T47D (cell line): Measurements from ENCODE around the gene PHF2.
A peak's percentile ranks its signal among the peaks of the same experiment; 100 is the strongest.

Experiments used
- DNase-seq, 2 experiments: peaks; one replicate each; pipeline versions ENCODE4 v3.0.0 to v3.0.0-alpha.2; 2011 to 2012; ENCODE audit warnings: low read depth in 1 of 2, low spot score in 1 of 2
- JUND ChIP-seq: IDR thresholded peaks from 2 replicates; pipeline ENCODE4 v1.6.1; 2012; ENCODE audit warnings: low read depth
- in situ Hi-C: cut with HindIII; loops from 2 replicates; pipeline ENCODE4 v1.10.0; 2016; ENCODE audit warnings: low sequenced_read_pairs, low pct_unique_long_range_greater_than_20kb

Gene PHF2

GRCh38 chr9:93676310-93677047 lies 100.1 kb downstream of the PHF2 start:
- TF ChIP-seq JUND: no peak
- in situ Hi-C loops: no loop called here
- no peak for DNase-seq

GRCh38 chr9:93677048-93677571 lies 100.7 kb downstream of the PHF2 start:
- TF ChIP-seq JUND: no peak
- DNase-seq: no peak
- in situ Hi-C loops: no loop called here

- TF ChIP-seq JUND: no peak
- in situ Hi-C loops: no loop called here
- DNase-seq: no peak
Observed at GRCh38 chr9:93677641-93678136, 101.3 kb downstream of the PHF2 start.

GRCh38 chr9:93678199-93679019 lies 102.0 kb downstream of the PHF2 start:
- no peak for DNase-seq
- no peak for TF ChIP-seq JUND
- in situ Hi-C loops: no loop called here

GRCh38 chr9:93679536-93680442 lies 103.4 kb downstream of the PHF2 start:
- in situ Hi-C loops: no loop called here
- no peak for TF ChIP-seq JUND
- DNase-seq: no peak

GRCh38 chr9:93680443-93681268 lies 104.3 kb downstream of the PHF2 start:
- in situ Hi-C loops: no loop called here
- TF ChIP-seq JUND: no peak
- no peak for DNase-seq

GRCh38 chr9:93681269-93682154 lies 105.1 kb downstream of the PHF2 start:
- no peak for TF ChIP-seq JUND
- DNase-seq: no peak
- in situ Hi-C loops: no loop called here

GRCh38 chr9:93682155-93682968 lies 106.0 kb downstream of the PHF2 start:
- in situ Hi-C loops: no loop called here
- TF ChIP-seq JUND: no peak
- peak; percentile 31 to 64 for DNase-seq

GRCh38 chr9:93683331-93684134 lies 107.1 kb downstream of the PHF2 start:
- no peak for TF ChIP-seq JUND
- DNase-seq: no peak

More at GRCh38 chr9:93683331-93684134, 107.1 kb downstream of the PHF2 start:
- in situ Hi-C loops: no loop called here
